HepG2 (cell line): ENCODE measurements around the gene SUSD3. TPM values are rescaled to one million over a fixed set of nuclear protein-coding genes. Genes with fewer than 3 reads are reported as not detected.

Experiments used
- AHR ChIP-seq: IDR thresholded peaks from 2 replicates; pipeline ENCODE4 v1.6.1; 2018; ENCODE audit warnings: missing genetic modification reagents, missing compliant biosample characterization
- BRD4 ChIP-seq: sonication (generic); formaldehyde crosslinking; IDR thresholded peaks from 2 replicates; pipeline ENCODE4 v1.4.0; 2020; ENCODE audit warnings: missing genetic modification reagents
- CCDC6 ChIP-seq: sonication (generic); formaldehyde crosslinking; IDR thresholded peaks from 2 replicates; pipeline ENCODE4 v1.8.1; 2022; ENCODE audit warnings: mild to moderate bottlenecking, missing genetic modification reagents, moderate library complexity
- CHCHD3 ChIP-seq: sonication (generic); formaldehyde crosslinking; IDR thresholded peaks from 2 replicates; pipeline ENCODE4 v1.8.0; 2022; ENCODE audit warnings: mild to moderate bottlenecking, missing genetic modification reagents, moderate library complexity
- FOXK2 ChIP-seq: fragments of 450-650 bp; IDR thresholded peaks from 2 replicates; pipeline ENCODE4 v1.6.1; 2016
- IKZF5 ChIP-seq: IDR thresholded peaks from 2 replicates; pipeline ENCODE4 v1.6.1; 2018; ENCODE audit warnings: missing genetic modification reagents, mild to moderate bottlenecking, missing compliant biosample characterization
- IRF2 ChIP-seq: IDR thresholded peaks from 2 replicates; pipeline ENCODE4 v1.6.1; 2018; ENCODE audit warnings: missing genetic modification reagents, missing compliant biosample characterization
- LRRFIP1 ChIP-seq: sonication (generic); formaldehyde crosslinking; conservative IDR thresholded peaks from 2 replicates; pipeline ENCODE4 v1.4.0; 2020; ENCODE audit warnings: missing genetic modification reagents
- NKX3-1 ChIP-seq: sonication (generic); formaldehyde crosslinking; IDR thresholded peaks from 2 replicates; pipeline ENCODE4 v1.5.0; 2020; ENCODE audit warnings: missing genetic modification reagents
- SNAPC5 ChIP-seq: sonication (generic); formaldehyde crosslinking; IDR thresholded peaks from 2 replicates; pipeline ENCODE4 v1.8.1; 2023; ENCODE audit warnings: mild to moderate bottlenecking, missing genetic modification reagents, borderline replicate concordance
- SOX13 ChIP-seq, 3 experiments: fragments of 450-650 bp in 1 of 3; sonication (generic) in 1 of 3; formaldehyde crosslinking in 1 of 3; IDR thresholded peaks in 2 of 3; conservative IDR thresholded peaks in 1 of 3; 2 replicates each; pipeline versions ENCODE4 v1.5.0 to v1.6.1; 2016 to 2020; ENCODE audit warnings: antibody characterized with exemption in 1 of 3, mild to moderate bottlenecking in 1 of 3, missing compliant biosample characterization in 1 of 3, missing genetic modification reagents in 1 of 3, moderate library complexity in 1 of 3
- TBP ChIP-seq: sonication (generic); formaldehyde crosslinking; IDR thresholded peaks from 2 replicates; pipeline ENCODE4 v1.5.0; 2020; ENCODE audit warnings: missing genetic modification reagents
- TMF1 ChIP-seq: sonication (generic); formaldehyde crosslinking; IDR thresholded peaks from 2 replicates; pipeline ENCODE4 v1.8.1; 2022; ENCODE audit warnings: low read depth, missing genetic modification reagents
- YEATS4 ChIP-seq: sonication (generic); formaldehyde crosslinking; IDR thresholded peaks from 2 replicates; pipeline ENCODE4 v1.4.0; 2020; ENCODE audit warnings: missing genetic modification reagents, borderline replicate concordance
- YY1 ChIP-seq: IDR thresholded peaks from 2 replicates; pipeline ENCODE4 v1.6.1; 2011; ENCODE audit warnings: low read length, low read depth, moderate library complexity, mild to moderate bottlenecking; ENCODE audit not compliant: insufficient read depth, insufficient replicate concordance
- ZBTB44 ChIP-seq: sonication (generic); formaldehyde crosslinking; IDR thresholded peaks from 2 replicates; pipeline ENCODE4 v1.4.0; 2020; ENCODE audit warnings: missing genetic modification reagents
- ZFAT ChIP-seq: sonication (generic); formaldehyde crosslinking; conservative IDR thresholded peaks from 2 replicates; pipeline ENCODE4 v1.8.1; 2023; ENCODE audit warnings: missing genetic modification reagents, inconsistent platforms
- ZNF180 ChIP-seq: sonication (generic); formaldehyde crosslinking; IDR thresholded peaks from 2 replicates; pipeline ENCODE4 v1.4.0; 2020; ENCODE audit warnings: low read depth, missing genetic modification reagents, borderline replicate concordance
- ZNF33A ChIP-seq: sonication (generic); formaldehyde crosslinking; IDR thresholded peaks from 2 replicates; pipeline ENCODE4 v1.5.1; 2020; ENCODE audit warnings: missing genetic modification reagents, mild to moderate bottlenecking, moderate library complexity, borderline replicate concordance
- ZNF431 ChIP-seq: sonication (generic); formaldehyde crosslinking; IDR thresholded peaks from 2 replicates; pipeline ENCODE4 v1.9.0; 2022; ENCODE audit warnings: missing genetic modification reagents, low read depth, mild to moderate bottlenecking, borderline replicate concordance
- ZNF512 ChIP-seq: sonication (generic); formaldehyde crosslinking; IDR thresholded peaks from 2 replicates; pipeline ENCODE4 v1.4.0; 2020; ENCODE audit warnings: mild to moderate bottlenecking, missing genetic modification reagents
- ZNF580 ChIP-seq: IDR thresholded peaks from 2 replicates; pipeline ENCODE4 v1.6.1; 2016; ENCODE audit warnings: low read depth, borderline replicate concordance
- polyA plus RNA-seq, 8 experiments: library from polyadenylated mRNA; depleted of rRNA in 3 of 8; stranded (reverse) in 7 of 8; unstranded in 1 of 8; fragments of >200 nt; fragmentation: Illumina TruSeq in 4 of 8; extraction: Trizol in 4 of 8; gene quantifications; 2 replicates each; pipeline versions ENCODE4 v1.2.1 to v1.2.3, GENCODE V29; 2011 to 2016; ENCODE audit warnings: low read depth in 4 of 8, missing spikeins in 1 of 8, mixed read lengths in 1 of 8; ENCODE audit not compliant: insufficient read depth in 1 of 8
- total RNA-seq, 5 experiments: library from RNA; depleted of rRNA; stranded (reverse); fragments of >200 nt; fragmentation: Illumina TruSeq; extraction: Trizol; gene quantifications; 2 replicates each; pipeline ENCODE4 v1.2.3, GENCODE V29; 2016; ENCODE audit warnings: low read depth in 1 of 5

SUSD3 gene
- total and polyA plus RNA-seq, 2 of the 13 experiments (the other 11 are each of a cell fraction or from before 2014, with no cell fraction given), result 7.0 to 9.1 TPM

- TF ChIP-seq LRRFIP1 (CRISPR knock-in tag), result no peak
- TF ChIP-seq YY1, result peak; percentile 25
- peak; percentile 91 for TF ChIP-seq CCDC6 (CRISPR knock-in tag)
- TF ChIP-seq YEATS4 (CRISPR knock-in tag), result peak; percentile 43; the same call in 1 of the 2 replicates
- no peak; the same call in 1 of the 2 replicates for TF ChIP-seq BRD4
- TF ChIP-seq SOX13 (IDR thresholded peaks at IDR 0.05), result no peak
- no peak for TF ChIP-seq SOX13 (CRISPR knock-in tag; conservative IDR thresholded peaks at IDR 0.05 in 1 of 2, IDR thresholded peaks at IDR 0.05 in 1 of 2)
- TF ChIP-seq TMF1 (CRISPR knock-in tag), result peak; percentile 50; the same call in 1 of the 2 replicates
- TF ChIP-seq ZNF512, result no peak
- TF ChIP-seq FOXK2, result no peak
- no peak for TF ChIP-seq IRF2 (CRISPR knock-in tag)
- TF ChIP-seq IKZF5 (CRISPR knock-in tag), result no peak; the same call in 1 of the 2 replicates
- 0 out of 2 replicates have a peak, but pooled peaks have one; percentile 2 for TF ChIP-seq NKX3-1 (CRISPR knock-in tag)
- no peak for TF ChIP-seq AHR (CRISPR knock-in tag)
- TF ChIP-seq ZBTB44 (CRISPR knock-in tag), result no peak
- TF ChIP-seq CHCHD3 (CRISPR knock-in tag), result 0 out of 2 replicates have a peak, but pooled peaks have one; percentile 52
- 0 out of 2 replicates have a peak, but pooled peaks have one; percentile 4 for TF ChIP-seq ZNF33A (CRISPR knock-in tag)
- TF ChIP-seq ZFAT (CRISPR knock-in tag), result no peak
- TF ChIP-seq ZNF431 (CRISPR knock-in tag), result no peak; the same call in 1 of the 2 replicates
- TF ChIP-seq ZNF180, result no peak
- TF ChIP-seq TBP (CRISPR knock-in tag), result no peak
- TF ChIP-seq SNAPC5 (CRISPR knock-in tag), result no peak
- no peak; the same call in 1 of the 2 replicates for TF ChIP-seq ZNF580 (CRISPR knock-in tag)
Measured at GRCh38 chr9:93134015-93134739, 75.7 kb downstream of the SUSD3 start, which contains the start of gene NINJ1 (continued).
